ENCODE measurements around the gene IFNAR2. TPM values are rescaled to one million over a fixed set of nuclear protein-coding genes. Genes with fewer than 3 reads are reported as not detected.

The IFNAR2 gene
- total RNA-seq, 1 experiment from 2014 or later: 7.9 TPM

Other genes starting within 250 kb of the IFNAR2 start
- gene OLIG2, start 204.0 kb upstream of the IFNAR2 start, total RNA-seq (2014; rRNA removed; shearing (Covaris generic)): 24.4 and 25.8 TPM in 2 replicates
- 0.96 and 1.5 TPM in 2 replicates for gene OLIG1, start 159.8 kb upstream of the IFNAR2 start, total RNA-seq (2014; rRNA removed; shearing (Covaris generic))
- 30.0 and 32.5 TPM in 2 replicates for gene IL10RB, start 36.4 kb downstream of the IFNAR2 start, total RNA-seq (2014; rRNA removed; shearing (Covaris generic))
- 10.7 and 11.9 TPM in 2 replicates for gene IFNAR1, start 95.0 kb downstream of the IFNAR2 start, total RNA-seq (2014; rRNA removed; shearing (Covaris generic))
- gene IFNGR2, start 173.5 kb downstream of the IFNAR2 start, total RNA-seq (2014; rRNA removed; shearing (Covaris generic)): 104 and 121 TPM in 2 replicates